ENCODE data around the gene KRTCAP2. TPM values are rescaled to one million over a fixed set of nuclear protein-coding genes. Genes with fewer than 3 reads are reported as not detected.

The KRTCAP2 gene
- polyA plus RNA-seq, 3 donors: 157 to 256 (median 247) TPM

DNA sequence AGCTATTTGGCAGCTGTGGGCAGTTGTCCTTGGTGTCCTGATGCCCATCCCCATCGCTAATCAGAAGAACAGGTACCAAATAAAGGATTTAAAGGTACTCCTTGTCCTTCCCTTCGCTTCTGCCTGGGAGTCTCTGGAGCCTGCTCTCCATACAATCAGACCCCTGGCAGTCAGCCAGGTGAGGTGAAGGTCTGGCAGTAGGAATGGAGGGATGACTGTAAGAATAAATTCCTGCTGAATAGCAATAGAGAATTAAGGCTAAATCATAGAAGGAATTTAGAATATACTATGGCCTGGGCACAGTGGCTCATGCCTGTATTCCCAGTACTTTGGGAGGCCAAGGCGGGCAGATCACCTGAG lies 25.4 kb upstream of the KRTCAP2 start:
- Histone ChIP-seq H4K20me1 (ENCODE audit: insufficient read depth, low read length) (no peaks in the 10 kb centered on the region), H3K9ac (ENCODE audit: insufficient read depth, low read length, poor library complexity, severe bottlenecking) (no peak overlapping the region), H3K4me3 (replicated peaks in 1 of 3; ENCODE audit: low read depth in 2 of 3, low read length in 3 of 3) (no peak overlapping the region), H2AFZ (ENCODE audit: insufficient read depth, low read depth, low read length, poor library complexity, severe bottlenecking) (no peak overlapping the region), H3K4me1 (ENCODE audit: control insufficient read depth in 1 of 2, insufficient read depth in 2 of 2, low read length in 2 of 2) (peaks cover 15 to 21% of the 10 kb centered on the region in 2 donors), H3K79me2 (ENCODE audit: insufficient read depth, low read length) (no peaks in the 10 kb centered on the region), H3K9me3 (replicated peaks in 1 of 2; ENCODE audit: control insufficient read depth in 1 of 2, insufficient read depth in 1 of 2, low read length in 2 of 2) (no peaks in the 10 kb centered on the region), H3K4me2 (replicated peaks; ENCODE audit: extremely low read depth, low read length, poor library complexity, severe bottlenecking) (no peak overlapping the region), H3K36me3 (replicated peaks in 1 of 2; ENCODE audit: control insufficient read depth in 1 of 2, insufficient read depth in 2 of 2, low read length in 2 of 2) (no peaks in the 10 kb centered on the region), H3K27ac (ENCODE audit: low read depth in 1 of 2, low read length in 2 of 2) (no peak overlapping the region), H3K27me3 (ENCODE audit: control insufficient read depth in 2 of 2, insufficient read depth in 2 of 2, low read length in 2 of 2) (peaks cover 4 to 18% of the 10 kb centered on the region in 2 donors)
- no peak overlapping the region for H3K4me3 Mint-ChIP-seq
- H3K27me3 Mint-ChIP-seq (ENCODE audit: low read depth in 3 of 3): peaks cover 19 to 28% (median 20%) of the 10 kb centered on the region in 3 donors
- no peak for DNase-seq
- intact Hi-C loops (cut with micrococcal nuclease): no loop called here
- H3K36me3 Mint-ChIP-seq: peaks cover 11 to 18% of the 10 kb centered on the region in 2 donors
- H3K4me1 Mint-ChIP-seq: peaks cover 14% of the 10 kb centered on the region
- TF ChIP-seq, protein P1, sequence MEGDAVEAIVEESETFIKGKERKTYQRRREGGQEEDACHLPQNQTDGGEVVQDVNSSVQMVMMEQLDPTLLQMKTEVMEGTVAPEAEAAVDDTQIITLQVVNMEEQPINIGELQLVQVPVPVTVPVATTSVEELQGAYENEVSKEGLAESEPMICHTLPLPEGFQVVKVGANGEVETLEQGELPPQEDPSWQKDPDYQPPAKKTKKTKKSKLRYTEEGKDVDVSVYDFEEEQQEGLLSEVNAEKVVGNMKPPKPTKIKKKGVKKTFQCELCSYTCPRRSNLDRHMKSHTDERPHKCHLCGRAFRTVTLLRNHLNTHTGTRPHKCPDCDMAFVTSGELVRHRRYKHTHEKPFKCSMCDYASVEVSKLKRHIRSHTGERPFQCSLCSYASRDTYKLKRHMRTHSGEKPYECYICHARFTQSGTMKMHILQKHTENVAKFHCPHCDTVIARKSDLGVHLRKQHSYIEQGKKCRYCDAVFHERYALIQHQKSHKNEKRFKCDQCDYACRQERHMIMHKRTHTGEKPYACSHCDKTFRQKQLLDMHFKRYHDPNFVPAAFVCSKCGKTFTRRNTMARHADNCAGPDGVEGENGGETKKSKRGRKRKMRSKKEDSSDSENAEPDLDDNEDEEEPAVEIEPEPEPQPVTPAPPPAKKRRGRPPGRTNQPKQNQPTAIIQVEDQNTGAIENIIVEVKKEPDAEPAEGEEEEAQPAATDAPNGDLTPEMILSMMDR (IDR thresholded peaks at IDR 0.05): no peak
- 100% methylated on average over 1 of the region's 3 CpGs for WGBS (ENCODE audit: insufficient coverage)
- peaks cover 0 to 7% (median 2%) of the 10 kb centered on the region in 7 donors for H3K9me3 Mint-ChIP-seq
- no peak overlapping the region for H3K27ac Mint-ChIP-seq

GRCh38 chr1:155197901-155198546 lies 24.9 kb upstream of the KRTCAP2 start:
- Histone ChIP-seq H3K4me2 (replicated peaks; ENCODE audit: extremely low read depth, low read length, poor library complexity, severe bottlenecking) (no peak overlapping the region), H3K27ac (ENCODE audit: low read depth in 1 of 2, low read length in 2 of 2) (no peak overlapping the region), H4K20me1 (ENCODE audit: insufficient read depth, low read length) (no peaks in the 10 kb centered on the region), H3K4me1 (ENCODE audit: control insufficient read depth in 1 of 2, insufficient read depth in 2 of 2, low read length in 2 of 2) (peaks cover 20 to 26% of the 10 kb centered on the region in 2 donors), H2AFZ (ENCODE audit: insufficient read depth, low read depth, low read length, poor library complexity, severe bottlenecking) (no peak overlapping the region), H3K9me3 (replicated peaks in 1 of 2; ENCODE audit: control insufficient read depth in 1 of 2, insufficient read depth in 1 of 2, low read length in 2 of 2) (no peaks in the 10 kb centered on the region), H3K9ac (ENCODE audit: insufficient read depth, low read length, poor library complexity, severe bottlenecking) (no peak overlapping the region), H3K27me3 (ENCODE audit: control insufficient read depth in 2 of 2, insufficient read depth in 2 of 2, low read length in 2 of 2) (peaks cover 4 to 18% of the 10 kb centered on the region in 2 donors), H3K79me2 (ENCODE audit: insufficient read depth, low read length) (no peaks in the 10 kb centered on the region), H3K36me3 (replicated peaks in 1 of 2; ENCODE audit: control insufficient read depth in 1 of 2, insufficient read depth in 2 of 2, low read length in 2 of 2) (no peaks in the 10 kb centered on the region), H3K4me3 (replicated peaks in 1 of 3; ENCODE audit: low read depth in 2 of 3, low read length in 3 of 3) (no peak overlapping the region)
- peaks cover 0 to 7% (median 2%) of the 10 kb centered on the region in 7 donors for H3K9me3 Mint-ChIP-seq
- peaks cover 20 to 29% (median 23%) of the 10 kb centered on the region in 3 donors for H3K27me3 Mint-ChIP-seq (ENCODE audit: low read depth in 3 of 3)
- TF ChIP-seq, protein P1 (IDR thresholded peaks at IDR 0.05): no peak
- intact Hi-C loops (cut with micrococcal nuclease): no loop called here
- H3K4me3 Mint-ChIP-seq: no peak overlapping the region
- 98% methylated on average over 14 of the region's 15 CpGs for WGBS (ENCODE audit: insufficient coverage)
- H3K27ac Mint-ChIP-seq: no peak overlapping the region
- peaks cover 19% of the 10 kb centered on the region for H3K4me1 Mint-ChIP-seq
- H3K36me3 Mint-ChIP-seq: peaks cover 11 to 18% of the 10 kb centered on the region in 2 donors
- no peak for DNase-seq

Data from CD14-positive monocyte (primary cell).